Measurements from ENCODE around the gene TEN1. TPM values are rescaled to one million over a fixed set of nuclear protein-coding genes. Genes with fewer than 3 reads are reported as not detected.
A peak's percentile ranks its signal among the peaks of the same experiment; 100 is the strongest.

Gene TEN1
- total and polyA plus RNA-seq, 4 donors, result 12.0 to 30.0 (median 16.5) TPM

DNA sequence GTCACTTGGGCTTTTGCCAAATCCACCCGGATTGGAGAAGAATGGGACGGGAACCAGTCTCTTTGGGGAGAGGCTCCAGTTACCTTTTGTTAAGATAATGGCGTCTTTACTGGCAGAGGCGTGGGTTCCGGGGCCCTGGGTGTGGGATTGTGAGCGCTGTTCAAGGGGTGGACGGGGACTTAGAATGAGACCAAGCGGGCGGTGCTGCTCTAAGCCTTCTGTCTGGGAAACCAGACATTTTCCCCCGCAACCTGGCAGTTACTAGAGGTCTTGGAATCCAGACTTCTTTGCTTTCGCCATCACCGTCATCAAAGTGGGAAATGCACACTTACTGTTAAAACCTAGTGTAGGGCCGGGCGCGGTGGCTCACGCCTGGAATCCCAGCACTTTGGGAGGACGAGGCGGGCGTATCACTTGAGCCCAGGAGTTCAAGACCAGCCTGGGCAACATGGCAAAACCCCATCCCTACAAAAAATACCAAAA lies 706 bp downstream of the TEN1 start:
- TF ChIP-seq FOXA1 (IDR thresholded peaks at IDR 0.05) (no peak), FOXA2 (IDR thresholded peaks at IDR 0.05) (no peak), HNF4A (conservative IDR thresholded peaks at IDR 0.05) (no peak), MAX (IDR thresholded peaks at IDR 0.05) (peak; percentile 9), YY1 (IDR thresholded peaks at IDR 0.05) (peak; percentile 82), RXRA (IDR thresholded peaks at IDR 0.05) (no peak)
- no peaks in the 10 kb centered on the region for H3K9me3 ChIP-seq (ENCODE audit: control insufficient read depth in 4 of 4, low read length in 3 of 4)
- no peak for DNase-seq (ENCODE audit: low spot score)
- H3K9ac ChIP-seq (ENCODE audit: low read depth in 1 of 2, low read length in 2 of 2), result peak overlapping the region; percentile 61 to 98
- no peaks in the 10 kb centered on the region for H3K27me3 ChIP-seq (ENCODE audit: control insufficient read depth in 4 of 4, insufficient read depth in 4 of 4, low read length in 3 of 4)
- no peaks in the 10 kb centered on the region for H3K36me3 ChIP-seq (ENCODE audit: control insufficient read depth in 4 of 4, insufficient read depth in 3 of 4, low read depth in 1 of 4, low read length in 3 of 4)
- peaks cover 8 to 47% (median 29%) of the 10 kb centered on the region in 4 donors for H3K4me1 ChIP-seq (ENCODE audit: control insufficient read depth in 4 of 4, insufficient read depth in 4 of 4, low read length in 3 of 4)
- peak overlapping the region; percentile 51 to 93 (median 87) for H3K4me3 ChIP-seq (ENCODE audit: low read depth in 1 of 3, low read length in 3 of 3)
- 3% methylated on average over 19 of the region's 19 CpGs for WGBS
- peak overlapping the region; percentile 97 to 98 for H3K27ac ChIP-seq (ENCODE audit: low read depth in 1 of 2, low read length in 2 of 2)

DNA sequence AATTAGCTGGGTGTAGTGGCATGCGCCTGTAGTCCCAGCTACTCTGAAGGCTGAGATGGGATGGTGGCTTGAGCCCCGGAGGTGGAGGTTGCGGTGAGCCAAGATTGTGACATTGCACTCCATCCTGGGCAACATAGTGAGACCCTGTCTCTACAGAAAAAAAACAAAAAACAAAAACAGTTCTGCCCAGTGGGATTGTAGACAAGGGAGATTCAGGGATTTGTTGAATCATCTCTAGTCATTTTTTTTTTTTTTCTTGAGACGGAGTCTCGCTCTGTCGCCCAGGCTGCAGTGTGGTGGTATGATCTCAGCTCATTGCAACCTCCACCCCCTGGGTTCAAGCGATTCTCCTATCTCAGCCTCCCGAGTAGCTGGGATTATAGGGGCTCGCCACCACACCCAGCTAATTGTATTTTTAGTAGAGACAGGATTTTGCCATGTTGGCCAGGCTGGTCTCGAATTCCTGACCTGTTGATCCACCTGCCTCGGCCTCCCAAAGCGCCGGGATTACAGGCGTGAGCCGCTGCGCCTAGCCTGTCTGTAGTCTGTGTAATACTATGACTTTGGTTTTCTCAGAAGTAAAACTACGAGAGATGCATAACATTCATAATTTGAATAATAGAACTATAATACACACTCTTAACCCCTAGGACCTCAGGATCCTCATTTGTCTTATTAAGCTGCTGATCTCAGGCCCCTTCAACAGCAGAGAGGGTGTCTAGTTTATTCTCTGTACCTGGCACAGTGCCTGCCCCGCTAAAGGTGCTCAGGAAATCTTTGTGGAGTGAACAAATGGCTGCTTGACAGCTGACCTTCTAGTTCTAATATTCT lies 1.4 kb downstream of the TEN1 start:
- no peak for DNase-seq (ENCODE audit: low spot score)
- Histone ChIP-seq H3K4me3 (ENCODE audit: low read depth in 1 of 3, low read length in 3 of 3) (peak overlapping the region; percentile 51 to 93 (median 87)), H3K9me3 (ENCODE audit: control insufficient read depth in 4 of 4, low read length in 3 of 4) (no peaks in the 10 kb centered on the region), H3K27me3 (ENCODE audit: control insufficient read depth in 4 of 4, insufficient read depth in 4 of 4, low read length in 3 of 4) (no peaks in the 10 kb centered on the region), H3K27ac (ENCODE audit: low read depth in 1 of 2, low read length in 2 of 2) (peak overlapping the region; percentile 97 to 98), H3K4me1 (ENCODE audit: control insufficient read depth in 4 of 4, insufficient read depth in 4 of 4, low read length in 3 of 4) (peaks cover 5 to 45% (median 24%) of the 10 kb centered on the region in 4 donors), H3K36me3 (ENCODE audit: control insufficient read depth in 4 of 4, insufficient read depth in 3 of 4, low read depth in 1 of 4, low read length in 3 of 4) (no peaks in the 10 kb centered on the region), H3K9ac (ENCODE audit: low read depth in 1 of 2, low read length in 2 of 2) (peak overlapping the region; percentile 61 to 98)
- TF ChIP-seq GABPA (IDR thresholded peaks at IDR 0.05 in 1 of 2, conservative IDR thresholded peaks at IDR 0.05 in 1 of 2), result no peak
- no peak for TF ChIP-seq HNF4G (IDR thresholded peaks at IDR 0.05)
- no peak for TF ChIP-seq RAD21 (IDR thresholded peaks at IDR 0.05)
- no peak for TF ChIP-seq FOXA1 (IDR thresholded peaks at IDR 0.05)
- no peak for TF ChIP-seq NR2F2 (IDR thresholded peaks at IDR 0.05)
- TF ChIP-seq, protein P1, sequence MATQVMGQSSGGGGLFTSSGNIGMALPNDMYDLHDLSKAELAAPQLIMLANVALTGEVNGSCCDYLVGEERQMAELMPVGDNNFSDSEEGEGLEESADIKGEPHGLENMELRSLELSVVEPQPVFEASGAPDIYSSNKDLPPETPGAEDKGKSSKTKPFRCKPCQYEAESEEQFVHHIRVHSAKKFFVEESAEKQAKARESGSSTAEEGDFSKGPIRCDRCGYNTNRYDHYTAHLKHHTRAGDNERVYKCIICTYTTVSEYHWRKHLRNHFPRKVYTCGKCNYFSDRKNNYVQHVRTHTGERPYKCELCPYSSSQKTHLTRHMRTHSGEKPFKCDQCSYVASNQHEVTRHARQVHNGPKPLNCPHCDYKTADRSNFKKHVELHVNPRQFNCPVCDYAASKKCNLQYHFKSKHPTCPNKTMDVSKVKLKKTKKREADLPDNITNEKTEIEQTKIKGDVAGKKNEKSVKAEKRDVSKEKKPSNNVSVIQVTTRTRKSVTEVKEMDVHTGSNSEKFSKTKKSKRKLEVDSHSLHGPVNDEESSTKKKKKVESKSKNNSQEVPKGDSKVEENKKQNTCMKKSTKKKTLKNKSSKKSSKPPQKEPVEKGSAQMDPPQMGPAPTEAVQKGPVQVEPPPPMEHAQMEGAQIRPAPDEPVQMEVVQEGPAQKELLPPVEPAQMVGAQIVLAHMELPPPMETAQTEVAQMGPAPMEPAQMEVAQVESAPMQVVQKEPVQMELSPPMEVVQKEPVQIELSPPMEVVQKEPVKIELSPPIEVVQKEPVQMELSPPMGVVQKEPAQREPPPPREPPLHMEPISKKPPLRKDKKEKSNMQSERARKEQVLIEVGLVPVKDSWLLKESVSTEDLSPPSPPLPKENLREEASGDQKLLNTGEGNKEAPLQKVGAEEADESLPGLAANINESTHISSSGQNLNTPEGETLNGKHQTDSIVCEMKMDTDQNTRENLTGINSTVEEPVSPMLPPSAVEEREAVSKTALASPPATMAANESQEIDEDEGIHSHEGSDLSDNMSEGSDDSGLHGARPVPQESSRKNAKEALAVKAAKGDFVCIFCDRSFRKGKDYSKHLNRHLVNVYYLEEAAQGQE (IDR thresholded peaks at IDR 0.05), result no peak
- no peak for TF ChIP-seq YY1 (IDR thresholded peaks at IDR 0.05)
- TF ChIP-seq FOXA2 (IDR thresholded peaks at IDR 0.05), result no peak
- TF ChIP-seq JUND (IDR thresholded peaks at IDR 0.05), result no peak
- no peak for TF ChIP-seq ZBTB33 (IDR thresholded peaks at IDR 0.05)
- TF ChIP-seq CTCF (IDR thresholded peaks at IDR 0.05; ENCODE audit: low read depth, low read length, missing input control), result no peak
- no peak for TF ChIP-seq RXRA (IDR thresholded peaks at IDR 0.05)
- no peak for TF ChIP-seq MAX (IDR thresholded peaks at IDR 0.05)
- WGBS, result 83% methylated on average over 18 of the region's 18 CpGs

All from liver (tissue), 9 donors.